HPDE6-E6E7 (cell line): Measurements from ENCODE around the gene RAMAC.
"Not testable (repeated sequence)": the region's sequence is repeated elsewhere in the genome, so short reads cannot be mapped to it uniquely, and the experiment has no call there.

Experiments
- DNase-seq: peaks from one replicate; pipeline ENCODE4 v3.0.0; 2011; ENCODE audit warnings: missing footprints; ENCODE audit errors: extremely low spot score

The RAMAC gene

DNA sequence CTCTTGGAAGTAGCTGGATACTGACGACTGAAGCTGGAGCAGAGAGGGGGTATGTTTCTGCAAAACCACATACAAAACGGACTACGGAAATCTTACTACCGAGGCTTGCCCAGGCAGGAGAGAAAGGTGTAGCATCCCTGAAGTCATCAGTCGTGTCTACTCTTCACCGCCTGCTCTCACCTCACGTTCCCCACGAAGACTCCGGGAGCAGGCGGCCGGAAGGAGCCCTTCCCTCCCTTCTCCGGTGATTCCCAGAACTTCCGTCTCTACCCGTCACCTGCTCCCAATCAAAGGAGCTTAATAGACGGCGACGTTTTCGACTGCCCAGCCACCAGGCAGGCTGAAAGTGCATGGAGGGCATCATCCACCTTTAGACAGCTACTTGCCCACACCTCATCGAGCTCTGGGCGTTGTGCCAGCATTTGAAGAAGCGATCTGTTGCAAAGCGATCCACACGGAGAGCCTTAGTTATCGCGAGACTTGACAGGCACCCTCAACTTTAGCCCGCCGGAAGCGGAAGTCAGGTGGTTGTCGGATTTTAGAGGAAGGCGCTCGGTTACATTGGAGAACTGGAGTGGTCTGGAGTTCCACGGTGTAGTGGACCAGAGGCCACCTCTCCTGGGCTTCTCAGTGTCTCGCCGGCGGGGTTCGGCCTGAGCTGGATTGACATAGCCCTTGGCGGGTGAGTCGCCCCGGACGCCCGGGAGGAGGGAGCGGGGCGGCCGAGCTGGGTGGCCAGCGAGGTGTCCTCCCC, at the start of gene RAMAC:
RAMAC (plus strand) TSS at position 523 of the 754 bp plus-strand sequence. CDS start 2,809 bp downstream, outside the sequence.
- DNase-seq, result peak; percentile 91

DNA sequence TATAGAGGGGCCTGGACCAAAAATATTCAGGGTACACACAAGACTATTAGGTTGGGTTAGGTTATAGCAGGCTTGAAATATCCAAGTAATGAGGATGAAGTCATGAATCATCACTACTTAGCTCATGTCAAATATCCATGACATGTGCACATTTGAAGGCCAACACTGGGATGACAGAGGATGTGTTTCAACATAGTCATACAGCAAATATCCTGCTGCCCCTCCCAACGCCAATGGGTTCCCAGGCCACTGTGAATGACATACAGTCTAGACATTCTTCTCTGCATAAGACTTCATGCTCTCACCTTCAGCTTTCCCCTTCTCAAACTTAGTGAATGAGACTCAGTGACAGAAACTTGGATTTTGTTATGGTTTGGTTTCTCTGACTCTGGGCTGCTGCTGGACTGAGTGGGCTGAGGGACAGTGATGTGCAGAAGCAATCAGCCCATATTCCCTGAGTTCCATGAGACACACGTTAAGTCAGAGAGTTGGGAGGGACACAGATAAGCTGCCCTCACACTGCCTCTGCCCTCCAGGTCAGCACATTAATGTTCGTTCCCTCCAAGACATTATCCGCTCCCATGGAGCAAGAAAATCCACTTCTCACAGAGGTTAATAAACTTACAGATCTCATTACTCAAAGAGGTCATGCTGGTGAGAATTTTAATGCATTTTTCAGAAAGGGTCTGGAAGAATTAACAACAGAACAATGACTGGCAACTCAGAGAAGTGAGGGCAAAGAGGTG, 48.9 kb upstream of the RAMAC start:
- peak; percentile 58 for DNase-seq

DNA sequence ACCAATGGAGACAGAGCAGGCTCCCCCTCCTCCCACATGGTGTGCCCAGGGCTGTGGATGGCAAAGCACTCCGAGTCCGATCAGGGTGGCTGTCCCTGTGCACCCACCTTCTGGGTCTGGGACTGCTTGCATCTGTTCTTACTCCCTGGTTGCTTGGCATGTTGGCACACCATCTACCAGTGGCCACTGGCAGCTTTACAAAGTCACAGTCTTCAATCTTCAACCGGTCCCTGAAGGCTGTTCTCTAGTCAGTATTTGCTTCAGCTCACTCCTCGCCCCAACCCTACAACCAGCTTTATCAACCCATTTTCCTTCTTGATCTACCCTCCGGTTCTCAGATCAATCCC, 48.3 kb upstream of the RAMAC start:
- no peak for DNase-seq

DNA sequence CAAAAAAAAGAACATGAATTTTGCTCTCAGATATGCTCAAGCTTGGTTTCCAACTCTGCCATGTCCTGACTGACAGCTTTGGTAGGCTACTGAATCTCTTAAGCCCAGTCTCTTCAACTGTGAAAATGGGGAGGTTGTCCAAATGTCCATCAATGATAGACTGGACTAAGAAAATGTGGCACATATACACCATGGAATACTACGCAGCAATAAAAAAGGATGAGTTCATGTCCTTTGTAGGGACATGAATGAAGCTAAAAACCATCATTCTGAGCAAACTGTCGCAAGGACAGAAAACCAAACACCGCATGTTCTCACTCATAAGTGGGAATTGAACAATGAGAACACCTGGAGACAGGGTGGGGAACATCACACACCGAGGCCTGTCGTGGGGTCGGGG, 46.3 kb upstream of the RAMAC start:
- DNase-seq, result not testable (repeated sequence)

DNA sequence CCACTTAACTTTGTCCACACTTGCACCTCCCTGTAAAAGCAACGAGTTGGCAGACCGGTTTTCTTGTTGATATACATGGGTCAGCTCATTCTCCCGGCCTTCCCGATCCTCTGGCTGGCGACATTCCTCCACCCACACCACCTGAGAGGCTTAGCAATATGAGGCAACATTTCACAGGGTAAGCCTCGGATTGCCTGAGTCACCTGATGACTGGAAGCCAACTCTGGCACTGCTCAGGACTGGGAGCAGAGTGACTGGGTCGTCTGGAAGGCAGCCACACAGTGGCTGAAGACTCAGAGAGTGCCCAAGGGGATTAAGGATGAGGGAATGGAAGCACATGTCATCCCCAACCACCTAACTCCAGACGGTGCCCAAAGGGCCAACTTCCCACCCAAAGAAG, 43.3 kb upstream of the RAMAC start:
- DNase-seq, result peak; percentile 97

DNA sequence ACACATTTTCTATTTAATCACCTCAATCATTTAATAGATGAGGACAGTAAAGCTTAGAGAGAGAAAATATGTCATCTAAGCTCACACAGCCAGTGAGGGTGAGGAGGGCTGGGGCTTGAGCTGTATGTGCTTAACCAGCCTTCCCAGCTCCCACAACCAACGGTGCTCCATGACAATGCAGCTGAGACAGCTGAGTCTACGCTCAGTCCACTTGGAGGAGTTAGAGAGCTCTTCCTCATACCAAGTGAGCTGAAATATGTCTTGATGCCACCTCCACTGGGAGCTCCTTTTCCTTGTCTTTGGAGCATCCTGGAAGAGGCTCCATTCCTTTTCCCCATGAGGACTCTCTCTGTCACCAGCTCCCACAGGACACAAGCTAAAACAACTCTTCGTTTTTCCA, 42.8 kb upstream of the RAMAC start:
- DNase-seq, result no peak

DNA sequence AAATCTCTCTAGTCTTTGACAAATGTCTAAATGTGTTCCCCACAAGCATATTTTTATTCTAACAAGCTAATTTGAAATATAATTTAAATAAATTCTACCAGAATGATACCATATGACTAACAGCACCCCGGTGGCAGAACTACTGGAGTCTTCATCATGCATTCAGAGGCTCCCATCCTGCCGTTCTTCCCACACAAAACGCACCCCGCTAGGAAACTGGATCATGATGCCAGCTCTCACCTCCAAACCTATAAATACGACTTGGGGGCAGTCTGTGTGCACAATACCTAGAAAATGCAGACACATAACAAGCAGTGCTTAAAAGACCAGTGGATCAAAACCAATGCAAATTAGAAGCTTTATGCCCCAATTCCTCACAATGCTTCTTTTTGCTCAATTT, 42.0 kb upstream of the RAMAC start:
- no peak for DNase-seq

DNA sequence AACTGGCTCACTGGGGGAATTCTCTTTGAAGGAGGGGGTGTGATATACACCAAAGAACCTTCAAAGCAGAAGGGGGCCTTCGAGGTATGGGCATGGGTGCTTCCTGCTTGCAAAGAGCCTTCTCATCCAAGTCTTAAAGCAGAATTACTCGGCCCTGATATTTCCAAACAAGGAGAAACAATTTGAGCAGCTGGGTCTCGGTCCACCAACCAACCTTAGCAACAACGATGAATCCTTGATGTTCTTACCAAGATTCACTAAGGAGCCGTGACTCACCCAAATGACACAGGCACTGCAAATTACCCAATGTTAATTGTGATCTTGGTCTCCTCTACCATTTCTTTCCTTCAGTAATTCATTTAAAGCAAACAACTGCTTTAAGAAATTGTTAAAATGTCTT, 41.2 kb upstream of the RAMAC start:
- no peak for DNase-seq

DNA sequence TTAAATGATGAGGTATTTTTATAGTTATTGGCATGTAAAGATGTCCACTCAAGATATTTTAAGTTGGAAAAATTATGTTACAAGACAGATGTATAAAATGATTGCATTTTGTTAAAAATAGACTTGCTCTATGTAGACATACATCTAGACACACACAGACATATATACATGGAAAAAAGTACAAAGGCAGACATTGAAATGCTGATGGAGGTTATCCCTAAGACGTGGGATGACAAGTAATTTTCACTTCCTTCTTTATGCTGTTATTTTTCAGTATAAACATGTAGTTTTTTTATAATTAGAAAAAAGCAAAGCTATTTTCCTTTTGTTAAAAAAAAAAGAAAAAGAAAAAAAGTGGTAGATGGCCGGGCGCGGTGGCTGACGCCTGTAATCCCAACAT, 40.7 kb upstream of the RAMAC start:
- DNase-seq, result no peak

DNA sequence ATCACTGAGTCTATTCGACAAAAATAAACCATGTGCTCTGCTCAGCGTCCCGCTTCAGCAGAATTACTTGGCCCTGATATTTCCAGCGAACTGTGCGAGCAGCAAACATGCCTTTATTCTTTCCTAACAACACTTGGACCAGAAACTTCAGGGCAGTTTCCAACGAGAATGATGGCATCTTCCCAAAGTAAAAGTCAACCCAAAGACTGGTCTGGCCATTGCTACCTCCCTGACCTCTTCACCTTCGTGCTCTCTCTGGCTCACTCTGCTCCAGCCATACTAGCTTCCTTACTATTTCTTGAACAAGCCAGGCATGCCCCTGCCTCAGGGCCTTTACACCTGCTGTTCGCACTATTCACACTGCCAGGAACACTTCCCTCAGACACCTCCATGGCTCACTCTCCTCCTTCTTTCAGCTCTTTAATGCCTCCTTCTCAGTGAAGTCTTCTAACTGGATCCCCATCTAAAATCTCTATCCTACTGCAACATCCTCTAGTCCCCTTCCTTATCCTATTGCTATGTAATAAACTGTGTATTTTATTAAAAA, 39.8 kb upstream of the RAMAC start:
- no peak for DNase-seq

DNA sequence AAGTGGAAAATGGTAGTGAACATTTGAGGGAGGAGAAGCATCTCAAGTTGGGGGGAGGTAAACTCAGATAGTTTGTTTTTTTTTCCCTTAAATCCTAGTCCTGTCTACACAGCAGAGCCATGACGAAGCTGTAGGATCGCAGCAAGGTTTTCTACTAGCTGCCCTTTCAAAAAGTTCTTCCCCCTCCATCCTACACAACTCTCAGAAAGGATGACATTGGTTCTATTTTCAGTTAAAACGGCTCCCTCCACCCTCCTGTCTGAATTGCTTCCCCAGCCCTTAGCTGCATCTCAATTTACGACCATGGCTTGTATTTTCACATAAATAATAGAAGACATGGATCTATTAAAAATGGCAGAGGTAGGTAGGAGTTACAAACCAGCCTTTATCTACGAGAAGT, 35.7 kb upstream of the RAMAC start:
- no peak for DNase-seq

DNA sequence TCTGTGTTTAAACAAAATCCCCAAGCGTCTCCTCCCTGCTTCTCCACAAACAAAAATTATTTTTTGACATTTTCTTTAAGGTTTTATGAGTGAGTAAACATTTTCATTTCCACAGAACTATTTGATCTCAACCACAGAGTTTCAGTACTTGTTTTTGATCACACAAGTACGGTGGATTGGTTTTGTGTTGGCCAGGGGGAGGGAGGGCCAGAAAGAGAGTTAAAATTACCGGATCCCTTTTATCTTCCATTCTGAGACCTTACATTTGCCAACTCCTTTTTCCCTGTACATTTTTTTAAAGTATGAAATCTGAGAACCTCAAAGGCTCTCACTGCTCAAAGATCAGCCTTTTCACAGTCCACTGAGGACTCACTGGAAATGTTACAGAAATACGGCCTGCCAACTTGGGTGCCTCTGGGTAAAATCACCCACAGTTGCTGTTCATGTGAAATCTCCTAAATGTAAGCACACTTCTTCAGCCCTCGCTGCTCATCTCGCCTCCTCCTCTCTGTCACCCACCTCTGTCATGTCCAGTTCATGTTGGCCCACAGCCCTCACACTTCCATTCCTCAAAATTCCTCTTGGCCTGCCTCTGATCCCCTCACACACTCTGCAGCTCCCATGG, 35.2 kb upstream of the RAMAC start:
- DNase-seq, result no peak

DNA sequence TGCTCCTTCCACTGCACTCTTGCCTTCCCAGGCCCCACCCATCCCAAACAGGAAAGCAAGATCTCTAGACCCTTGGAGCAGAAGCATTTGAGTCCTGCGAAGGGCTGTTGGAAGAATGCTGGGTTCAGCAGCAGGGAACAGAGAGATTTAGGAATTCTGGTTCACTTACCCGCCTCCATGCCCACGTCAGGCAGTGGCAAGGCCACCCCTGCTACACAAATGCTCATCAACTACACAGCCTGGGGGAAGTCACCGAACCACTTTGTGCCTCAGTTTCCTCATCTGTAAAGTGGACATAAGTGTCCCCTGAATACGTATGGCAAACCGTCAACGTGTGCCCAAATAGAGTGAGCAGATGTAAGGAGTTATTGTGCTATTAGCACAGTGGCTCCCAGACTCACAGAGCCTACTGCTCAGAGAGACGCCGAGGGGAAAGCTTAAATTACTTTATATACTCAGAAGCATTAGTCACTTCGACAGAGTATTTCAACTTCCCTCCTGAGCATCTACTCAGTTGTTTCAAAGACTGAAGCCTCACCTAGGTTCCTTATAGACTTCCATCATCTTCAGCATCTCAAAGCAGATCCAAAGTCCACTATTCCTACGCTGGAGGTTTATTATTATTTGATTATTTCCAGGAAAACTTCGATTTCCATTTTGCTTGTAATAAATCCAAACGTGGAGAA, 34.4 kb upstream of the RAMAC start:
- peak; percentile 43 for DNase-seq

DNA sequence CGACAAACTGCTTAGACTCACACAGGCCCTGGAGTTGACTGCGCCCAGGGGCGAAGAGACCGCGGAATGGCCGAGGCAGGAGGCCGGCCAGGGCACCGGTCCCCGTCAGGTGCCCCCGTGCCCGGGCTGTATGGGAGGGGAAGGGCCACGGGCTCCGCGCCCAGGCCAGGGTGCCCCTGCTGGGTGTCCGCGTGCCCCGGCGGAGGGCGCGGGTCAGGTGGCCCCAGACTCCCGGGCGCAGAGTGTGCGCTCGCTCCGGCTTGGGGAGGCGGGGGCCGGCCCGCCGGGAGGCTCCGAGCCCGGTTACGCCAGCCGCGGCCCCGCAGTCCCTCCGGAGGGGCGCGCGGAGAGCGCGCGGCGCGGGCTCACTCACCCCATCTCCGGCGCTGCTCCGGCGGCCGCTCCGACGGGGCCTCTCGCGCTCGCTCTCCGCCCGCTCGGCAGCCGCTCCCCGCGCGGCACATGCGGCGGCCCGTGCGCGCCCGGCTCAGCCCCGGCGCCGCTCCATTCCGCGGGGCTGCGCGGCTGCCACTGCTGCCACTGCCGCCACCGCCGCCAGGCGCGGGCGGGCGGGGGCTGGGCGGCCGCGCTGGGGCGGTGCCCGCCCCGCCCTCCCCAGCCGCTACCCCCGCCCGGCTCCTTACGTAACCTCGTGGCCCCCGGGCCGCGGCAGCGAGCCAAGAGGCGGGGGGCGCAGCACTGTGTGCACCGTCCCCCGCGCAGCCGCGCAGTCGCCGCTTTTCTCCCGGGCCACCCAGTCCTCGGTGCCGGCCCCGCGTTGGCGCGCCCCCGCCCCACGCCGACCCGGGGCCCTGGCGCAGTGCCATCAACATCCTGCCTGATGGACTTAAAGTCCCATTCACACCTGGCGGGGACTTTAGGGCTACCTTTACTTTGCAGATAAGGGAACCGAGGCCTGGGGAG, 33.6 kb upstream of the RAMAC start, which contains the start of gene HOMER2:
HOMER2 (minus strand) TSS at position 563 of the 924 bp plus-strand sequence; CDS start at position 378, 185 bp downstream.
- no peak for DNase-seq

DNA sequence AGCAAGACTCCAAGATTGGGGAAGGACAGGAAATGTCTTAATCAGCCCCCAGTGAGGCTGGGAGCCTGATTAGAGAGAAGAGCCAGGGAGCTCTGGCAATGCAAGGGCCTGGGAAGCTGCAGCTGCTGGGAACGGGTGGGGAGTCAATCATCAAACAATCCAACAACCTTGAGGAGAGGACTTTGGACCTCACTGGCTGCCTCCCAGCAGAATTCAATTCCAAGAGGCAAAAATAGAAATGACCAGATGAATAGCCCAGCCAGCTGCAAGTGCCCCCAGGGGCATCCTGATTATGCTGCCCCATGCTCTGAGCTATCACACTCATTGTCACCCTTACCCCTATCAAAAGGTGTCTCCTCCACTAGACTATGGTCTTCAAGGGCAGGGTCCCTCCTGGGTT, 27.4 kb upstream of the RAMAC start:
- no peak for DNase-seq

DNA sequence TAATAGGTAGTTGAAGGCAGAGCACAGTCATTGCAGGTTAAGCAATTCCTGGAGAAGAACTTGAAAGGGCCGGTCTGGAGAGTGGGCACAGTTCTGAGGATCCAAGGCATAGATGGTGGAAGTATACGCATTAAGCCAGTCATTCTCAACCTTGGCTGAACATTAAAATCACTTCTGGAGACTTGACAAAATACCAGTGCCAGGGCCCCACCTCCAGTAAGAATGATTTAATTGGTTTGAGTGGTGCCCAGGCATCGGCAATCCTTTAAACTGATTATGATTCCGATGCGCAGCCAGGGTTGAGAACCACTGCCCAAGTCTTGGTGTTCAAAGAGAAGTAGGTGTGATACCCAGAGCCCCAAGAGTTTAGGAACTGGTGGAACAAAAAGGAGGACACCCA, 26.6 kb upstream of the RAMAC start:
- DNase-seq, result no peak

DNA sequence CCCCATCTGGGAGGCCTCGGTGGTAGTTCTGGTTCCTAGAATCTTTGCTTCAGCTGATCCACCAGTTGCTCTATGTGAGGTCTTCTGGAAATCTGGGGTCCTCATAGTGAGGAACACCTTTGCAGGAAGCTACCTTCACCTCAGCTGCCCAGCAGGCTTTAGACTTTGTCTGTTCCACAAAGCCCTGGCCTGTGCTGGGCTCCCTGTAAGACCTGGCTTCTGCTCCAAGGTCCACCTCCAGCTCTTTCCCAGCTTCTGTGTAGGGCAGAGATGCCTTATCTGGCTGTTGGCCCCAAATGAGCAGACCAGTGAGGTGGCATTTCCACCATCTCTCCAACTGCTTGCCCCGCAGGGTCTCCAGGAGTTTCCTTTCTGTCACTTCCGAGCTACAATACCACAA, 25.2 kb upstream of the RAMAC start:
- DNase-seq, result no peak

DNA sequence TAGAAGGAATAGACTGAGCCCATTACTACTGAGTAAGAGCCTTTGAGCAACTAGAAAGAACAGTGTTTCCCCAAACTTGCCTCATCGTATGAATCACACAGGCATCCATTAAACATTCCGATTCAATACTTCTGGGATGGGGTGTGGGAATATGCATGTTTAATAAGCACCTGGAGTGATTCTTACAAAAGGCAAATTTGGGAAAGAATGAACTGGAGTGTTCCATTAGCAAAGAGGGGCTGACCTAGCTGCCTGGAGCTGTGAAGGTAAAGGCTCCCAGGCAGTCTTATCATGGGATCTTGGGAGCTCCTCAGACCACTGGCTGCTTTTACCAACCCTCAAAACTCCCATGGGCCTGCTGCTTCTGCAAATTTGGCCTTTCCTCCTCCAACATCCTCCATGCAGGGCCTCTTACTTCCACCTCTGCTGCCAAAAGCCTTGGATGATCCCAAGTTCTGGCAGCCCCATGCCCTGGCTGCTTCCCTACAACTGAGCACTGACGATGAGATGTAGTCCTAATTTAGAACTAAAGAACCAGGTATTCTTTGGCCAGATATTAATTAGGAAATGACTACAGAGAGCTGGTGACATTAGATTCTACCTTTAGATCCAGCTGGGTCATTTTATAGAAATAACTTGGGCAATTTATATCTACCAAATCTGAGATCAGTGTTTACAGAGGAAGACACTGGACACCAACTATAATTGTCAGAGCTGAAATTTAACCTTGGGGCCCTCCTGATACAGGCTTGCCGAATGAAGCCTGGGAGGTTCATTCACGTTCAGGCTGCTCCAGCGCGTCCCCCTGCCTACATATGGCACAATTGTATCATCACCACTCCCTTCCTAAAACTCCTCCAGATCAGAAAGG, 22.3 kb upstream of the RAMAC start:
- no peak for DNase-seq

DNA sequence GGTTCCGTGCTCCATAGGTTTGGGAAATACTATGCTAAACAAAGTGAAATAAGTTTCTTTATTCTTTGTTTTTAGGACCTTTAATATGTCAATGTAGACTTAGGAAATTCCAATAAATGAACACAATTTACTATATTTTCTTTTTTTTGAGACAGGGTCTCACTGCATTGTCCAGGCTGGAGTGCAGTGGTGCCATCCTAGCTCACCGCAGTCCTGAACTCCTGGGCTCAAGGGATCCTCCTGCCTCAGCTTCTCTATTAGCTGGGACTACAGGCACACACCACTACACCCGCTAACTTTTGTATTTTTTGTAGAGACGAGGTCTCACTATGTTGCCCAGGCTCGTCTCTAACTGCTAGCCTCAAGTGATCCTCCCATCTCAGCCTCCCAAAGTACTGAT, 21.1 kb upstream of the RAMAC start:
- no peak for DNase-seq

DNA sequence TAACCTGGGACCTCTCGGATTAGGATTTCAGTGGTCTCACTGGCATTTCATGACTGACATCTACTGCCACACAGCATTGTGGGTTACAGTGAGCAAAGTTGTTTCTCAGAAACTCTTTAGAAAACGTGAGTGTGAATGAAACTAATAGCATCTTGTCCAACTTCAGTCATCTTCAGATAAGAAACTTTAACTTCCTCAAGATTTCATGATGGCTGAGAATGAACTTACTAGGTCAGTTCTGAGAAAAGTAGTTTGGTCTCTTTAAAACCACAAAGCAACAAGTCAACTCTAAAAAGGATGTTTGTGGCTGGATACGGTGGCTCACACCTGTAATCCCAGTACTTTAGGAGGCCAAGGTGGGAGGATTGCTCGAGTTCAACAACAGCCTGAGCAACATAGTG, 19.3 kb upstream of the RAMAC start:
- no peak for DNase-seq
